Measurements from ENCODE around the gene SLC13A2. TPM values are rescaled to one million over a fixed set of nuclear protein-coding genes. Genes with fewer than 3 reads are reported as not detected.

SLC13A2 gene
- total RNA-seq, 2 experiments from 2014 or later: not detected

GRCh38 chr17:28505986-28506665, 32.7 kb downstream of the SLC13A2 start, which contains the start of gene FOXN1:
TSS of gene FOXN1 (plus strand) at chr17:28506348. CDS start at chr17:28523970, 17,622 bp downstream.
- Mint-ChIP-seq H3K36me3 (no peaks in the 10 kb centered on the region), H3K4me3 (no peak within 1 kb of the TSS), H3K27ac (no peak within 1 kb of the TSS), H3K4me1 (no peaks in the 10 kb centered on the region), H3K9me3 (ENCODE audit: low read depth) (no peaks in the 10 kb centered on the region), H3K27me3 (peaks cover 29% of the 10 kb centered on the region)
- CTCF ChIA-PET: no interaction called here
- DNase-seq (no peak), ATAC-seq (no peak)

GRCh38 chr17:28506763-28507487, 33.5 kb downstream of the SLC13A2 start:
- H3K27me3 Mint-ChIP-seq: peaks cover 33% of the 10 kb centered on the region
- CTCF ChIA-PET: no interaction called here
- DNase-seq: no peak
- H3K27ac Mint-ChIP-seq: no peak overlapping the region
- no peaks in the 10 kb centered on the region for H3K36me3 Mint-ChIP-seq
- H3K4me1 Mint-ChIP-seq: no peaks in the 10 kb centered on the region
- ATAC-seq: no peak
- no peak overlapping the region for H3K4me3 Mint-ChIP-seq
- no peaks in the 10 kb centered on the region for H3K9me3 Mint-ChIP-seq (ENCODE audit: low read depth)

DNA sequence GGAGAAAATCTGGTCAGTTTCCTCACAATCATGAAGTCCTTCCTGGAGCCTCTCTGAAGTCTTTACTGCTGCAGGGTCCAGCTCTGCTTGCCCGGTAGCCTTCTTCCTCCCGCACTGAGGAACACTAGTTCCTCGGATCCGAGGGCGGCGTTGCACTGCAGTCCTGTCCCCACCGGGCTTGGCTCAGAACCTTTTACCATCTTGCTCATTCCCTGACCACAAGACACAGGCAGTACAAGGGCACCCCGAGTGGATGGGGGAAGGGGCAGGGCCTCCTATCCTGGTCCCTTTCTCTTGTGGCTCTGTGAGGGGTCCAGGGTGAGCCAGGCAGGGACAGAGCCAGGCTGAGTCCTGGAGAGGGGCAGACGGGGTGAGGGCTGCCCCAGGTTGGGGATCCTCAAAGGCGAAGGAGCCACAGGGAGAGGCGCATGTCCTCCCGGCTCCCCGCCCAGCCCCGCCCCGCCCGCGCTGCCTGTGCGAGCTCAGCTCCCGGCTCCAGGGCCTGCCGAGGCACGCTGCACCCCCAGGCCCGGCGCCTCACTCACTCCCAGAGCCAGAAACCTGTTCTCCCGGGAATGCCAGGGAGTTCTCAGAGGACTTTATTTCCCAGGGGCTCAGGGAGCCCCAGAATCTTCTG, 34.2 kb downstream of the SLC13A2 start:
- Mint-ChIP-seq H3K9me3 (ENCODE audit: low read depth) (no peaks in the 10 kb centered on the region), H3K27me3 (peaks cover 32% of the 10 kb centered on the region), H3K4me3 (no peak overlapping the region), H3K4me1 (no peaks in the 10 kb centered on the region), H3K27ac (no peak overlapping the region), H3K36me3 (no peaks in the 10 kb centered on the region)
- CTCF ChIA-PET: no interaction called here
- no peak for ATAC-seq
- no peak for DNase-seq

DNA sequence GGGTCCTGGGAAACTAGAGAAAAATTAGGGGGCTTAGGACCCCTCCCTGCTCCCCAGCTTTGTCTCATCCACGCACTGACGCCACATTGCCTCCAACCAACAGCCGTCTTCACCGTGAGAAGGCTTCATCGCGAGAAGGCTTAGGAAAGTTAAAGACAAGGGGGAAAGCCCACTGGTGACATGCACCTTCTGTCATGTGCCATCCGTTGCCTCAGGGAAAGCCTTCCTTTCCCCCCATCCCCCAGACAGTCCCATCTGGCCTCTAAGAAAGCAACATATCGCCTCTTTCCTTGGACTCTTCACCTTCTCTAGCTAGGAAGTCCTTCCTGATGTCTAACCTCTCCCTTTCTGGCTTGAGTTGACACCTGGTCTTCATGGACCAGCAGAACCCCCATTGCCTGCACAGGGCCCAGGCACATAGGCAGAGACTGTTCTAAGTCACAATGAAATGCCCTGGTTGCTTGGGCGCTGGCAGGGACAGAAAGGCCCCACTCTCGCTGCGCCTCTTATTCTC, 34.8 kb downstream of the SLC13A2 start:
- no peak for DNase-seq
- Mint-ChIP-seq H3K36me3 (no peaks in the 10 kb centered on the region), H3K4me1 (no peaks in the 10 kb centered on the region), H3K27me3 (peaks cover 34% of the 10 kb centered on the region), H3K9me3 (ENCODE audit: low read depth) (no peaks in the 10 kb centered on the region), H3K27ac (no peak overlapping the region), H3K4me3 (no peak overlapping the region)
- CTCF ChIA-PET: no interaction called here
- ATAC-seq: no peak

- H3K36me3 Mint-ChIP-seq: no peaks in the 10 kb centered on the region
- no peak for DNase-seq
- CTCF ChIA-PET: interaction anchor here (0.9 kb wide), 1 partner anchor 93 kb away, joined by 3 read pairs; no protein-coding TSS in a partner anchor
- no peaks in the 10 kb centered on the region for H3K9me3 Mint-ChIP-seq (ENCODE audit: low read depth)
- H3K4me3 Mint-ChIP-seq: no peak overlapping the region
- H3K27me3 Mint-ChIP-seq: peaks cover 34% of the 10 kb centered on the region
- no peak overlapping the region for H3K27ac Mint-ChIP-seq
- no peak for ATAC-seq
- H3K4me1 Mint-ChIP-seq: no peaks in the 10 kb centered on the region
These were observed 36.3 kb downstream of the SLC13A2 start for GRCh38 chr17:28509789-28510188.

DNA sequence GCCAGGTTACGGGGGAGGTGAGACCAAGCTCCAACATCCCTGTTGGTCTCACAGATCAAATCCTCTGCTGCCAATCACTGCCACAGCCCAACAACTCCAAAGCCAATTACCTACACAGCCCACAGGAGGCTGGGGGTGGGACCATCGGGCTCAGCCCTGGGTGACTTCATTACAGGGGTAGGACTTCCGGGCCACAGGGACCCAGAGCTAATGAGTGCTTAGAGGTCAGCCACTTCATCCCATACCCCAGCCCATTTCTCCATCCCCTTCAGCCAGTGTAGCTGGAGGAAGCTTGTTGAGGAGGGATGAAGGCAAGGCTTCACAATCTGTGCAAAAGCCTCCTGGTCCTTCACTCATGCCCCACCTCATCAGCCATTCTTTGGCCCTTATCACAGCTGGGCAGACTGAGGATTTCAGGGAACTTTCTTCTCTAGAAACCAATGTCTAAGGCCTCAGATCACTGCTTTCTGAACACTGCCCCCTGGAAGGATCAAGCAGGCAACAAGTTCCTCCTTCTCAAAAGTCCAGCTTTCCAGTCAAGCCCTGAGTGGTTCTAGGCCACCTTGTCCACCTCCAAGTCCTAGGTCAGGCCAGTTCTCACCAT, 38.5 kb downstream of the SLC13A2 start:
- DNase-seq: no peak
- no peaks in the 10 kb centered on the region for H3K36me3 Mint-ChIP-seq
- ATAC-seq: no peak
- peaks cover 30% of the 10 kb centered on the region for H3K27me3 Mint-ChIP-seq
- H3K4me1 Mint-ChIP-seq: no peaks in the 10 kb centered on the region
- H3K27ac Mint-ChIP-seq: no peak overlapping the region
- H3K9me3 Mint-ChIP-seq (ENCODE audit: low read depth): peaks cover 4% of the 10 kb centered on the region
- CTCF ChIA-PET: interaction anchor here (1.5 kb wide), 1 partner anchor 8 kb away, joined by 3 read pairs; no protein-coding TSS in a partner anchor
- no peak overlapping the region for H3K4me3 Mint-ChIP-seq

DNA sequence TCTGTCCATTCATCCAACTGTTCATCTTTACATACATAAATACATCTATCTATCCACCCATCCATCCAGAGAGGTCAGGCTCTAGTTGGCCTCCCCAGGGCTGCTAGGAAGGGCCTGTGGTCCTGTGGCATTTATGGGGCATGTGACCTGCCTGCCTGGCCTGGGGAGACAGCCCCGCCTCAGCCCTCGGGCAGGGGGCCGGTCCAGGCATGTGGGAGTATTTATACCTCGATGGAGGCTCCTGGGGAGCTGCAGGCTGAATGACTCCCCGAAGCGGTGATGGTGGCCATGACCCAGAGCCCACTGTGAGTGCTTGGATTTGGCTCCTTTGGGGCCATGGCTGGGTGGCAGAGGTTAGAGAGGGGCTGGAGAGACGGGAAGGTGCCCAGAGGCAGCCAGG, 40.0 kb downstream of the SLC13A2 start:
- Mint-ChIP-seq H3K27ac (no peak overlapping the region), H3K36me3 (no peaks in the 10 kb centered on the region), H3K4me3 (no peak overlapping the region), H3K9me3 (ENCODE audit: low read depth) (peaks cover 4% of the 10 kb centered on the region), H3K4me1 (no peaks in the 10 kb centered on the region), H3K27me3 (peaks cover 26% of the 10 kb centered on the region)
- CTCF ChIA-PET: no interaction called here
- ATAC-seq: no peak
- DNase-seq: no peak

GRCh38 chr17:28514561-28515002, 41.1 kb downstream of the SLC13A2 start:
- H3K36me3 Mint-ChIP-seq: no peaks in the 10 kb centered on the region
- H3K27me3 Mint-ChIP-seq: peaks cover 26% of the 10 kb centered on the region
- H3K4me3 Mint-ChIP-seq: no peak overlapping the region
- peaks cover 4% of the 10 kb centered on the region for H3K9me3 Mint-ChIP-seq (ENCODE audit: low read depth)
- peaks cover 8% of the 10 kb centered on the region for H3K4me1 Mint-ChIP-seq
- CTCF ChIA-PET: no interaction called here
- no peak for DNase-seq
- ATAC-seq: no peak
- H3K27ac Mint-ChIP-seq: no peak overlapping the region

GRCh38 chr17:28515518-28515917, 42.1 kb downstream of the SLC13A2 start:
- H3K36me3 Mint-ChIP-seq: no peaks in the 10 kb centered on the region
- H3K27ac Mint-ChIP-seq: no peak overlapping the region
- peaks cover 22% of the 10 kb centered on the region for H3K27me3 Mint-ChIP-seq
- ATAC-seq: no peak
- peaks cover 9% of the 10 kb centered on the region for H3K4me1 Mint-ChIP-seq
- H3K4me3 Mint-ChIP-seq: no peak overlapping the region
- CTCF ChIA-PET: no interaction called here
- no peak for DNase-seq
- H3K9me3 Mint-ChIP-seq (ENCODE audit: low read depth): peaks cover 4% of the 10 kb centered on the region

GRCh38 chr17:28518132-28518531, 44.7 kb downstream of the SLC13A2 start:
- no peak overlapping the region for H3K27ac Mint-ChIP-seq
- no peak for ATAC-seq
- CTCF ChIA-PET: no interaction called here
- peaks cover 4% of the 10 kb centered on the region for H3K9me3 Mint-ChIP-seq (ENCODE audit: low read depth)
- DNase-seq: no peak
- no peaks in the 10 kb centered on the region for H3K36me3 Mint-ChIP-seq
- peaks cover 19% of the 10 kb centered on the region for H3K27me3 Mint-ChIP-seq
- H3K4me1 Mint-ChIP-seq: peaks cover 9% of the 10 kb centered on the region
- H3K4me3 Mint-ChIP-seq: no peak overlapping the region

DNA sequence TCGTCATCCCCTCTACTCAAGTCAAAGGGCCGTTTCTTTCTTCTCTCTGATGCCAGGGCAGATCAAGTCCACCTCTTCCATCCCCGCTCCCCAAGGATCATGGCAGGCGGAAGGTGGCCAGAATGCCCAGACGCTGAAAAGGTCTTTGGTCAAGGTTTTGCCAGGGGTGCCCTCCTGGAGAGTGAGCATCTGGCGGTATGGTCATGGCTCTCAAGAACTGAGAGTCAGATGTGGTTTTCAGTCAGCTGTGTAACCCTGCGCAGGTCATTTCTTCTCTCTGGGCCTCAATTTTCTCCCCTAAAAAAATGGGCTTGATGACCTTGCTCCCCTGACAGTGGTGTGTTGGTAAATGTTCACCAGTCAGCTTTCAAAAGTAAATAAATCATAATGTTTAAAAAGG, 45.1 kb downstream of the SLC13A2 start:
- H3K27me3 Mint-ChIP-seq: peaks cover 15% of the 10 kb centered on the region
- no peak overlapping the region for H3K27ac Mint-ChIP-seq
- DNase-seq (no peak), ATAC-seq (no peak)
- CTCF ChIA-PET: no interaction called here
- peaks cover 9% of the 10 kb centered on the region for H3K4me1 Mint-ChIP-seq
- H3K4me3 Mint-ChIP-seq: no peak overlapping the region
- no peaks in the 10 kb centered on the region for H3K36me3 Mint-ChIP-seq
- peaks cover 4% of the 10 kb centered on the region for H3K9me3 Mint-ChIP-seq (ENCODE audit: low read depth)

GRCh38 chr17:28519236-28519635, 45.8 kb downstream of the SLC13A2 start:
- Mint-ChIP-seq H3K27me3 (peaks cover 11% of the 10 kb centered on the region), H3K4me3 (no peak overlapping the region), H3K36me3 (no peaks in the 10 kb centered on the region), H3K9me3 (ENCODE audit: low read depth) (peaks cover 4% of the 10 kb centered on the region), H3K4me1 (peaks cover 9% of the 10 kb centered on the region), H3K27ac (no peak overlapping the region)
- CTCF ChIA-PET: no interaction called here
- ATAC-seq (no peak), DNase-seq (peak; percentile 44)

- no peak for DNase-seq
- H3K4me3 Mint-ChIP-seq: no peak overlapping the region
- peaks cover 11% of the 10 kb centered on the region for H3K27me3 Mint-ChIP-seq
- ATAC-seq: no peak
- peaks cover 4% of the 10 kb centered on the region for H3K9me3 Mint-ChIP-seq (ENCODE audit: low read depth)
- CTCF ChIA-PET: interaction anchor here (0.8 to 1.0 kb wide), 2 partner anchors 25 to 105 kb away, joined by 3 to 4 read pairs; no protein-coding TSS in a partner anchor
- no peaks in the 10 kb centered on the region for H3K36me3 Mint-ChIP-seq
- H3K4me1 Mint-ChIP-seq: peaks cover 9% of the 10 kb centered on the region
- H3K27ac Mint-ChIP-seq: no peak overlapping the region
These were observed 47.2 kb downstream of the SLC13A2 start for GRCh38 chr17:28520687-28521086.
